Measurements from ENCODE around the gene SETD6.

GRCh38 chr16:58532414-58532813 lies 17.1 kb downstream of the SETD6 start:
- TF ChIP-seq EP300 (IDR thresholded peaks at IDR 0.05): no peak
- TF ChIP-seq POLR2AphosphoS5 (IDR thresholded peaks at IDR 0.05): no peak
- no peak for TF ChIP-seq CTCF (IDR thresholded peaks at IDR 0.05)
